Measurements from ENCODE around the gene SLC35F4. TPM values are rescaled to one million over a fixed set of nuclear protein-coding genes. Genes with fewer than 3 reads are reported as not detected.

SLC35F4 gene
- total and polyA plus RNA-seq, 4 donors: not detected

DNA sequence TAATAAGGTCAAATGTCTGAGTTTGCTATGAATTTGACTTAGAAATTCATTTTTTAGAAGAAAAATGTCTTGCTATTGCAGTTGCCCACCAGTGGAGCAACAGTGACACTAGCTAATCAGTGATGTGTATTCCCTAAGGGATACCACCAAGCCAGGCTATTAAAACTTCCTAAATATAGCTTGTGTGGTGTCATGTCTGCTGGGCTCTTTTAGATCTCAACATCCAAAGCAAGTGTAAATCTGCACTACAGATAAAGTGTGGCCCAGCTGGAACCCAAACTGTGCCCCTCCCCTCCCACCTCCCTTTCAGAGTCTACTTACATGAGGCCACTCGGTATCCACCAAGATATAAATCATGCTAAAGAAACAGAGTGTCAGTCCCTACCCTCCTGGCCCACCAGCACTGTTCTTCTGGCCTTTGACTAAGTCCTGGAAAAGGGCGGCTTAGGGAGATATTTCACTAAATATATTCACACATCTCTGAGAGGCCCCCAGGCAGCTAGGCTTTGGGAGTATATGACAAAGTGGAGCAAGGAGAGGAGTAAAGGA lies 53.8 kb downstream of the SLC35F4 start:
- Histone ChIP-seq H3K27ac (ENCODE audit: low read depth in 1 of 2, low read length in 2 of 2) (no peak overlapping the region), H3K9me3 (ENCODE audit: control insufficient read depth, low read length) (peaks cover 1% of the 10 kb centered on the region), H3K4me1 (ENCODE audit: control insufficient read depth in 1 of 2, insufficient read depth in 2 of 2, low read length in 2 of 2) (no peaks in the 10 kb centered on the region), H3K27me3 (ENCODE audit: control insufficient read depth in 1 of 2, insufficient read depth in 2 of 2, low read length in 1 of 2) (no peaks in the 10 kb centered on the region), H3K36me3 (ENCODE audit: control insufficient read depth in 1 of 2, insufficient read depth in 2 of 2, low read length in 1 of 2) (no peaks in the 10 kb centered on the region), H3K4me3 (ENCODE audit: low read length in 2 of 2) (no peak overlapping the region)
- DNase-seq (no peak), ATAC-seq (ENCODE audit: low FRiP score) (no peak)
- 42 to 54% methylated on average over 2 of the region's 2 CpGs for WGBS, 2 donors
- intact Hi-C loops (cut with DNase I): no loop called here

DNA sequence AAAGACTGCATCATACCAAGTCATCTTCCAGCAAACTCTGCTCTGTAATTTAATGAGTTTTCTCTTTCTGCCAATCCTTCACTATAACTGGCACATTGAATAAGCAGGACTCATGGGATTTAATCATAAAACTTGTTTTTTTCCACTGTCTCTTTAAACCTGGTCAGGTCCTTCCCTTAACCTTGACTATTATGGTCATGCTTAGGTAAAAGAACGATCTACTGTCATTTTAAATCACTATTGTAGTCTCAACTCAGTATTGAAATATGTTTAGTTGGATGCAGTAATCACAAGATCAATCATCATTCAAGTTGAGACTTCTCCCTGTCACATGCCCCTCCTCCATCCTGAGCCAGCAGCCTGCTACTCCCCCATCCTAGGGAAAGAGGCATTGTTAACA lies 56.1 kb downstream of the SLC35F4 start:
- Histone ChIP-seq H3K27ac (ENCODE audit: low read depth in 1 of 2, low read length in 2 of 2) (no peak overlapping the region), H3K4me1 (ENCODE audit: control insufficient read depth in 1 of 2, insufficient read depth in 2 of 2, low read length in 2 of 2) (no peaks in the 10 kb centered on the region), H3K36me3 (ENCODE audit: control insufficient read depth in 1 of 2, insufficient read depth in 2 of 2, low read length in 1 of 2) (no peaks in the 10 kb centered on the region), H3K9me3 (ENCODE audit: control insufficient read depth, low read length) (peaks cover 1% of the 10 kb centered on the region), H3K4me3 (ENCODE audit: low read length in 2 of 2) (no peak overlapping the region), H3K27me3 (ENCODE audit: control insufficient read depth in 1 of 2, insufficient read depth in 2 of 2, low read length in 1 of 2) (no peaks in the 10 kb centered on the region)
- 72 to 79% methylated on average over 1 of the region's 1 CpG for WGBS, 2 donors
- DNase-seq: no peak
- no peak for ATAC-seq (ENCODE audit: low FRiP score)
- intact Hi-C loops (cut with DNase I): no loop called here

DNA sequence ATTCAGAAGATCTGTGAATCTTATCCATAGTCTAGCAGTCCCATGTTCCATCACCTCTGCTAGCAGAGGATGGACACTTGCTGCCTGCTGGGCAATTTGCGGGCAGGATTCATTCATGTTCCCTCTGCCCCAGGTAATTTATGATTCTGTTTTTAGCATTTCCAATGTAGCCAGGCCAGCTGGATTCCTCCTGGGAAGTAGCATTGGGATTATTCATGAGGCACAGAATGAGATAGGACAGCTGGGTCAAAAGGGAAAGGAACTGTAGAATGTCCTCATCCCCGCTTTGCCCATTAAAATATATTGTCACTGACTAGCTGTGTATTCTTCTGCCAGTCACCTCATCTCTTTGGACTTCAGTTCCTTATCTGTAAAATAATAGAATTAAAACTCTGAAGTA lies 68.7 kb downstream of the SLC35F4 start:
- Histone ChIP-seq H3K36me3 (ENCODE audit: control insufficient read depth in 1 of 2, insufficient read depth in 2 of 2, low read length in 1 of 2) (no peaks in the 10 kb centered on the region), H3K27me3 (ENCODE audit: control insufficient read depth in 1 of 2, insufficient read depth in 2 of 2, low read length in 1 of 2) (no peaks in the 10 kb centered on the region), H3K4me3 (ENCODE audit: low read length in 2 of 2) (no peak overlapping the region), H3K9me3 (ENCODE audit: control insufficient read depth, low read length) (peaks cover 2% of the 10 kb centered on the region), H3K27ac (ENCODE audit: low read depth in 1 of 2, low read length in 2 of 2) (no peak overlapping the region), H3K4me1 (ENCODE audit: control insufficient read depth in 1 of 2, insufficient read depth in 2 of 2, low read length in 2 of 2) (no peaks in the 10 kb centered on the region)
- WGBS, 2 donors: 67 to 99% methylated on average over 2 of the region's 2 CpGs
- ATAC-seq (ENCODE audit: low FRiP score) (no peak), DNase-seq (no peak)
- intact Hi-C loops (cut with DNase I): no loop called here

DNA sequence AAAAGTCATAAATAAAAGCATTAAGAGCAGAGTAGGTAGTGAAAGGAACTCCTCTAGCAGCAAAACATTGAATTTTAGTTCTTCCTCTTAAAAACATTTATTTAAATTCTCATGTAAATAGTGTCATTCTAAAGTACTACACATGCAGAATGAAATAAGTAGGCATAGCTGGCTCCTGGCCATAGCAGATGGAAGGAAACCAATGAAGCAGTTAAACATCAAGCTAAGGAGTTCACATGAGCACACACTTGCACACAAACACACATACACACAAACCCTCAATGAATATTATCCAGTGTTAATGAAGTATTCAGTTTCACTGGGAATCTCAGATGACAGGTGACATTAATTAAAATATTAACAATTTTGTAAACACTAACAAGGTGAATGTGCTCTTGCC lies 69.3 kb downstream of the SLC35F4 start:
- no peak for DNase-seq
- no peak overlapping the region for H3K27ac ChIP-seq (ENCODE audit: low read depth in 1 of 2, low read length in 2 of 2)
- no peaks in the 10 kb centered on the region for H3K36me3 ChIP-seq (ENCODE audit: control insufficient read depth in 1 of 2, insufficient read depth in 2 of 2, low read length in 1 of 2)
- intact Hi-C loops (cut with DNase I): no loop called here
- H3K4me3 ChIP-seq (ENCODE audit: low read length in 2 of 2): no peak overlapping the region
- H3K9me3 ChIP-seq (ENCODE audit: control insufficient read depth, low read length): peaks cover 2% of the 10 kb centered on the region
- no peak for ATAC-seq (ENCODE audit: low FRiP score)
- H3K27me3 ChIP-seq (ENCODE audit: control insufficient read depth in 1 of 2, insufficient read depth in 2 of 2, low read length in 1 of 2): no peaks in the 10 kb centered on the region
- no peaks in the 10 kb centered on the region for H3K4me1 ChIP-seq (ENCODE audit: control insufficient read depth in 1 of 2, insufficient read depth in 2 of 2, low read length in 2 of 2)

DNA sequence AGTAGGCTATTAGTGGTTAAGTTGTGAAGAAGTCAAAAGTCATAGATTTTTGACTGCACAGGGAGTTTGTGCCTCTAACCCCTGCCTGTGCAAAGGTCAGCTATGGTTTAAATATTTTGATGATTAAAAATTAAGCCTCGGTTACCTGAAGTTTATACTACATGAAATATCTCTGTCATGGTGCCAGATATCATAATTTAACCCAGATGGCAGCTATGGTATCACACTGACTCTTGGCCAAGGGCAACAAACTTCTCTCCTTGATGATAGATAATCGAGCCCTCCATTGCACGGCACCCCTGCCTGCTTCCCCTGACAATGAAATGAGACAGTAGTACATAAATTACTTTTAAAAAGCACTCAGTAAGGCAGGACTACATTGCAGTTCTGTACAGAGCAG lies 80.8 kb downstream of the SLC35F4 start:
- Histone ChIP-seq H3K36me3 (ENCODE audit: control insufficient read depth in 1 of 2, insufficient read depth in 2 of 2, low read length in 1 of 2) (no peaks in the 10 kb centered on the region), H3K27ac (ENCODE audit: low read depth in 1 of 2, low read length in 2 of 2) (no peak overlapping the region), H3K4me1 (ENCODE audit: control insufficient read depth in 1 of 2, insufficient read depth in 2 of 2, low read length in 2 of 2) (no peaks in the 10 kb centered on the region), H3K27me3 (ENCODE audit: control insufficient read depth in 1 of 2, insufficient read depth in 2 of 2, low read length in 1 of 2) (no peaks in the 10 kb centered on the region), H3K9me3 (ENCODE audit: control insufficient read depth, low read length) (peaks cover 6% of the 10 kb centered on the region), H3K4me3 (ENCODE audit: low read length in 2 of 2) (no peak overlapping the region)
- no peak for ATAC-seq (ENCODE audit: low FRiP score)
- intact Hi-C loops (cut with DNase I): no loop called here
- 13 to 17% methylated on average over 3 of the region's 3 CpGs for whole genome bisulfite sequencing, 2 donors
- DNase-seq: no peak

DNA sequence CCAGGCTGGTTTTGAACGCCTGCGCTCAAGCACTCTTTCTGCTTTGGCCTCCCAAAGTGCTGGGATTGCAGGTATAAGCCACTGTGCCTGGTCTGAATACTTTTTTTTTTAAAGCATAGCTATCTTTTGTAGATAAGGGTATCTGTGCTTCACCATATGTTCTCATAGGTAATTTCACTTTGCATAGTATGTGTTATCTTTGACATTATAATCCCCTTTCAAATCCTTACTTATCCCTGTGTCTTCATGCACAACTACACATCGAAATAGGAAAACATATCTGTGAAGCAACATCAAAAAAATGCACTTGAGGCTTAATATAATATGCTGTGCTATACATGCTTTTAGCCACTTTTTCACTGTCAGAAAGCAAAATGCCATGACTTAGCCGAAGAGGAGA lies 94.1 kb downstream of the SLC35F4 start:
- no peaks in the 10 kb centered on the region for H3K9me3 ChIP-seq (ENCODE audit: control insufficient read depth, low read length)
- peaks cover 0 to 5% of the 10 kb centered on the region in 2 donors for H3K4me1 ChIP-seq (ENCODE audit: control insufficient read depth in 1 of 2, insufficient read depth in 2 of 2, low read length in 2 of 2)
- no peak overlapping the region for H3K4me3 ChIP-seq (ENCODE audit: low read length in 2 of 2)
- no peaks in the 10 kb centered on the region for H3K36me3 ChIP-seq (ENCODE audit: control insufficient read depth in 1 of 2, insufficient read depth in 2 of 2, low read length in 1 of 2)
- no peak for DNase-seq
- intact Hi-C loops (cut with DNase I): no loop called here
- 84 to 86% methylated on average over 4 of the region's 4 CpGs for WGBS, 2 donors
- no peak overlapping the region for H3K27ac ChIP-seq (ENCODE audit: low read depth in 1 of 2, low read length in 2 of 2)
- no peaks in the 10 kb centered on the region for H3K27me3 ChIP-seq (ENCODE audit: control insufficient read depth in 1 of 2, insufficient read depth in 2 of 2, low read length in 1 of 2)
- no peak for ATAC-seq (ENCODE audit: low FRiP score)

DNA sequence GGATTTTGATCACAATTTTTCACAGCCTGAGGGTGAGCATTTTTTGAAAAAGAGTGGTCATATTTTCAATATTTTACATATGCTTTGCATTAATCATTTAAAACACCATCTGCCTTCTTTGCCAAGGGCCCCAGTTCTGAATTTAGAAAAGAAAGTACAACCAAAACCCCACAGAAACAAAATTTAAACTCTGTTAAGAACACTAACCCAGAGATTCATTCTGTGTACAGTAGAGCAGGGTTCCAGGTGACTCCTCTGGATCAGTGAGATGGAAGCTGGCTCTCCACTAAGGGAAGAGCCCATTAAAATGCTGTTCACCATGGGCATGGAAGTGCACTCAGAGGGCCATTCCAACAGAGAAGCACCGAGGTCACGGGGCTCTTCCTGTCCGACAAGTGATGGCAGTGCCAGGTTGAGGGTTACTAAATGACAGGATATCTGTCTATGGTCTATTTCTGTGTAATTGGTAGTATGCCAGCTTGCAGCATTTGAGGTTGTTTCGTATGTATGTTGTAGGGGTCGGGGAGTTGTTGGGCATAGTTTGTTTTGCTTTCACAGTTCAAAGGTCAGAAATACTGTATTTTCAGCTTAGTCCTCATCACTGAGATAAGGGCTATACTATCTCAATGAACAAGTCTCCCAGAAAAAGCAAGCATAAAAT lies 95.9 kb downstream of the SLC35F4 start:
- no peak for DNase-seq
- H3K9me3 ChIP-seq (ENCODE audit: control insufficient read depth, low read length): no peaks in the 10 kb centered on the region
- H3K36me3 ChIP-seq (ENCODE audit: control insufficient read depth in 1 of 2, insufficient read depth in 2 of 2, low read length in 1 of 2): no peaks in the 10 kb centered on the region
- no peak overlapping the region for H3K4me3 ChIP-seq (ENCODE audit: low read length in 2 of 2)
- peaks cover 0 to 5% of the 10 kb centered on the region in 2 donors for H3K4me1 ChIP-seq (ENCODE audit: control insufficient read depth in 1 of 2, insufficient read depth in 2 of 2, low read length in 2 of 2)
- no peaks in the 10 kb centered on the region for H3K27me3 ChIP-seq (ENCODE audit: control insufficient read depth in 1 of 2, insufficient read depth in 2 of 2, low read length in 1 of 2)
- intact Hi-C loops (cut with DNase I): no loop called here
- WGBS, 2 donors: 86 to 88% methylated on average over 5 of the region's 5 CpGs
- no peak for ATAC-seq (ENCODE audit: low FRiP score)
- no peak overlapping the region for H3K27ac ChIP-seq (ENCODE audit: low read depth in 1 of 2, low read length in 2 of 2)

DNA sequence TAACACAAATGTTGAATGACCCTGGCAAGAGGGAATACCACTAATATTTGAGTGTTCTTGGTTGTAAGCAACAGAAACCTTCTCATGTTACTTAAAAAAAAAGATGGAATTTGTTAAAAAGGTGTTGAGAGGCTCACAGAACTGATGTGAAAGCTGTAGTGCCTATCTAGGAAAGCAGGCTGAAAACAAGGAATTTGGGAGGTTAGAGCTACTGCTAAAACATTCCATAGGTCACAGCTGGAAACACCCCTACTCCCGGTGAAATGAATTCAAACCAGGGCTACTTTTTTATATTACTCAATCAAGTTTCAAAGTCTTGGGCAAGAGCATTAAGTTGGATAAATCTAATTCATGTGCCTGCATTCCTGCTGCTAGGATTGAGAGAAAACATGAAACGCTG lies 104.1 kb downstream of the SLC35F4 start:
- H3K9me3 ChIP-seq (ENCODE audit: control insufficient read depth, low read length): no peaks in the 10 kb centered on the region
- intact Hi-C loops (cut with DNase I): no loop called here
- no peaks in the 10 kb centered on the region for H3K36me3 ChIP-seq (ENCODE audit: control insufficient read depth in 1 of 2, insufficient read depth in 2 of 2, low read length in 1 of 2)
- H3K27me3 ChIP-seq (ENCODE audit: control insufficient read depth in 1 of 2, insufficient read depth in 2 of 2, low read length in 1 of 2): no peaks in the 10 kb centered on the region
- no peaks in the 10 kb centered on the region for H3K4me1 ChIP-seq (ENCODE audit: control insufficient read depth in 1 of 2, insufficient read depth in 2 of 2, low read length in 2 of 2)
- DNase-seq (no peak), ATAC-seq (ENCODE audit: low FRiP score) (no peak)
- H3K4me3 ChIP-seq (ENCODE audit: low read length in 2 of 2): no peak overlapping the region
- WGBS, 2 donors: 37 to 43% methylated on average over 2 of the region's 2 CpGs
- H3K27ac ChIP-seq (ENCODE audit: low read depth in 1 of 2, low read length in 2 of 2): no peak overlapping the region

DNA sequence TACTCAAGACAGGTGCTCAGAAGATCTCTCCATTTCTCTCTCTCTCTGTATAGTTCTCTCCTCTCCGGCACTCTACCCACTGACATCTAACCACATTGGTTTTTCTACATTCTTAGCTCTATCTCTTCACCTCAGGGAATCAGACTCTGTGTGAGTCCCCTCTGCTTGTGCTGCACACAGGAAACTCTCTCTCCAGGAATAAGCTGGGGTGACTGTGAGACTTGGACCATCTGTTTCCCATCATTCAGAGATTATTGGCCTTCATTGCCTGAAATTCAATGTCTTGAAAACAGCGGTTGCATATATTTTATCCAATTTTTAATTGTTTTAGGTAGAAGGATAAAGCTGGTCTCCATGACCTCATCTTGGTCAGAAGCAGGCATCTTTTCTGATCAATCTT lies 105.0 kb downstream of the SLC35F4 start:
- intact Hi-C loops (cut with DNase I): no loop called here
- 85 to 95% methylated on average over 2 of the region's 2 CpGs for WGBS, 2 donors

More for the DNA sequence above, 105.0 kb downstream of the SLC35F4 start:
- Histone ChIP-seq H3K4me1 (ENCODE audit: control insufficient read depth in 1 of 2, insufficient read depth in 2 of 2, low read length in 2 of 2) (no peaks in the 10 kb centered on the region), H3K27me3 (ENCODE audit: control insufficient read depth in 1 of 2, insufficient read depth in 2 of 2, low read length in 1 of 2) (no peaks in the 10 kb centered on the region), H3K4me3 (ENCODE audit: low read length in 2 of 2) (no peak overlapping the region), H3K36me3 (ENCODE audit: control insufficient read depth in 1 of 2, insufficient read depth in 2 of 2, low read length in 1 of 2) (no peaks in the 10 kb centered on the region), H3K27ac (ENCODE audit: low read depth in 1 of 2, low read length in 2 of 2) (no peak overlapping the region), H3K9me3 (ENCODE audit: control insufficient read depth, low read length) (no peaks in the 10 kb centered on the region)
- DNase-seq (no peak), ATAC-seq (ENCODE audit: low FRiP score) (no peak)

Measured in aorta (tissue), 5 donors.